ENCODE results near the gene PCBP2. TPM values are rescaled to one million over a fixed set of nuclear protein-coding genes. Genes with fewer than 3 reads are reported as not detected.

Gene PCBP2
- total RNA-seq, 1 donor from 2014 or later = 713 TPM

DNA sequence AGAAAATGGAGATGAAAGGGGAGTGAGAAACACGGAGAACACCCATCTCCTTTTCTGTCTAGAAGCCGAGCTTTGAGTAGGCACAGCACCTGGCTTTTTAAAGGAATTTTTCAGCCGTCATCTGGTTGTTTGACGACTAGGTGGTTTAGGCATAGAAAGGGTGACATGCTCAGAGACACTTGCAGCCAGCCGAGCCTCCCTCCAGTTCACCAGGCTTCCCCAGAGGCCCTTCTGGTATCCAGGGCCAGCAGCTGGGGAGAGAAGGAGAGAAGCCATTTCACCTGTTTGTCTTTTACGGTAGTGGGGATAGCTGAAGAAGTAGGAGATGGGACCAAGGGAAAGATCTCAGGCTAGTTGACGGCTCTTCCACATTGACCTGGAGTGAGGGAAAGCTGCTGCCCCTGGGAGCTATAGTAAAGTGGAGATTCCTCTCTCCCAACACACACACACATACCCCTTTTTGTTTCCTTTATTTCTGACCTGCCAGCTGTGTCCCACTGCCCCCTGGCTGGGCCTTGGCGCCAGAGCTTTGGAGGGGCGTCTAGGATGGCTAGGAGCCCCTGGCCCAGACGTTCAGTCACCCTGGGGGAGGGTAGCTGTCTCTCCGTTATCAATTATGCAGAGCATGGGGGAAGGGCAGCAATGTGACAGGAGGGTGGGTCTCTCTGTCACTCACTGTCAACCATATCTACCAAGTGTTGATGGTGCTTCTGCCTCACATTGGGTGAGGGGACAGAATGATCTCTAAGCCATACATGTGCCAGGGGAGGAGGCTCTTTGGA lies 41.9 kb downstream of the PCBP2 start:
- DNase-seq (ENCODE audit: low spot score) = no peak

DNA sequence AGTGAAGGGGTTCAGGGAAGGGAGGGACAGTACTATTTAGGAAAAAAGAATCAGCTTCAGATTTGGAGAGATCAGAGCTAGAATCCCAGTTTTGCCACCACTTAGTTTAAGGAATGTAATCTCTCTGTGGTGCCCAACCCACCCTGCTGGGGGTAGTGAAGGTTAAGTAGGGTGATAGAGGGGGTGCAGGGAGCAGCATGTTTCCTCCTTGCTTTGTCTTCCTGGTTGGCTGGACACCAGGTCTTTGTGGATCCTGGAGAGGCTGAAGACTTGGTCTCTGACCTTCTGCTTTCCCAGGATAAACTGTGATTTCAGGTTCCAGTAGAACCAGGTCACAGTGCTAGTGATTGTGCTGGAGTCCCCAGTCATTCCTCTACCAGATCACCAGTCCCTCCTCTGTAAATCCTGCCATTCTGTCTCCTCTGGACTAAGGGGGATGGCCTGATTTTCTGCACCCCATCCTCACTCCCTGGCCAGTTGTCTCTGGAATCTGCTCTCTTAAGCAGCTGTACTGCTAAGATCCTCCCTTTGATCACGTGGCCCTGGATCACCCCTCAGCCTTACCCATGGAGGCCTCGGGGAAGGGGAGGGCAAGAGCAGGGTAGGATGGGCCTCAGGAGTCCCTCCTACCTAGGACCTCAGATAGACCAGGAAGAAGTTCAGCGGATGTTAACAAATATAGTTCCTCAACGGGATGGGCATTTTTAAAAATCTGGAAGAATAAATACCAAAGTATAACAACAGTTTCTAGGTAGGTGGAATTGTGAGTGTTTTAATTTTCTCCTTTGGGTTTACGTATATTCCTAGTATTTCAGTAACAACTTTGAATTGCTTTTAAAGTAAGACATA lies 44.2 kb downstream of the PCBP2 start:
- peak; percentile 76 for DNase-seq (ENCODE audit: low spot score)

DNA sequence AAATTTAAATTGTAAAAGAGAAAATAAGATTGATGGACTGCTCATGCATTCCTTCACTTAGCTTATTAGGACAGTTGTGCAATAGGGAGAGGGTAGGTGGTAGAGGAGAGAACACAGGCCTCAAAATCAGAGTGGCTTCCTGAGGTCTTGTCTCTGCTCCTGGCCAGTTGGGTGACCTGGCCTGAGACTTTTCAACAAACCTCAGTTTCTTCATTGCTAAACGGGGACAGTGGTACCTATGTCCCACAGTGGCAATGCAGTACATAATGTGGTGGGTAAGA lies 44.8 kb downstream of the PCBP2 start:
- DNase-seq (ENCODE audit: low spot score) = no peak

DNA sequence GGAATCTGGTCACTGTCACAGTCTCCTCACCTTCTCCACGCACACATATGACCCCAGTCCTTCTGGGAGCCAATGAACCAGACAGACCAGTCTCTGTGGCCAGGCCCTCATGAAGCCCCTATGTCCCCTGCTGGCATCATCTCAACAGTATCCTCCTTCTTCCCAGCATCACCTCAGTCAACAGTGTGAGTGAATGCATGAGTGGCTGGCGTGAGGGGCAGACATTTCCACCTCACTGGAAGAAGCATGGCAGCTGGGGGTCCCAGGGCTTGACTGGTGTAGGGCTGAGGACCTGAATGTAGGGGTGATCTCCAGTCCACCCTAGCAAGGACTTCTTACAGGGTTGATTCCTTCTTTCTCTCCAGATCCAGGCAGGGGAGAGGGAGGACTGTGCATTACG lies 45.6 kb downstream of the PCBP2 start:
- DNase-seq (ENCODE audit: low spot score) = no peak

DNA sequence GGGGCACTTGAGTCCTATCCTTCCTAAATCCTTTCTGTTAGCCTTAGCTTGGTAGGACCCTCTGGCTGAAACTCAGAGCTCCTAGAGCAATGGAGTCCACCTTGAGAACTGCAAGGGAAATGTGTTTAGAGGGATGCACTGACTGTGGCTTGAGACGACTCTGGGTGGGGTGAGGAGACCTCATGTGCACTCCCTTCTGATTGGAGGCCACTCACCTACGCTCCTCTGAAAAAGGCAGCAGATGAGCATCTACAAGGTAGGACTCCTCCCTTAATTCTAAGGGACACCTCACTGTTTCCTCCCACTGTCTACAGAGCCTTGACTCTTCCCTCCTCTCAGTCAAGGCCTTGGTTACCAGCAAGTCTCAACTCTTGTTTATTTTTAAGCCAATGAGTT lies 46.3 kb downstream of the PCBP2 start:
- DNase-seq (ENCODE audit: low spot score) = no peak

DNA sequence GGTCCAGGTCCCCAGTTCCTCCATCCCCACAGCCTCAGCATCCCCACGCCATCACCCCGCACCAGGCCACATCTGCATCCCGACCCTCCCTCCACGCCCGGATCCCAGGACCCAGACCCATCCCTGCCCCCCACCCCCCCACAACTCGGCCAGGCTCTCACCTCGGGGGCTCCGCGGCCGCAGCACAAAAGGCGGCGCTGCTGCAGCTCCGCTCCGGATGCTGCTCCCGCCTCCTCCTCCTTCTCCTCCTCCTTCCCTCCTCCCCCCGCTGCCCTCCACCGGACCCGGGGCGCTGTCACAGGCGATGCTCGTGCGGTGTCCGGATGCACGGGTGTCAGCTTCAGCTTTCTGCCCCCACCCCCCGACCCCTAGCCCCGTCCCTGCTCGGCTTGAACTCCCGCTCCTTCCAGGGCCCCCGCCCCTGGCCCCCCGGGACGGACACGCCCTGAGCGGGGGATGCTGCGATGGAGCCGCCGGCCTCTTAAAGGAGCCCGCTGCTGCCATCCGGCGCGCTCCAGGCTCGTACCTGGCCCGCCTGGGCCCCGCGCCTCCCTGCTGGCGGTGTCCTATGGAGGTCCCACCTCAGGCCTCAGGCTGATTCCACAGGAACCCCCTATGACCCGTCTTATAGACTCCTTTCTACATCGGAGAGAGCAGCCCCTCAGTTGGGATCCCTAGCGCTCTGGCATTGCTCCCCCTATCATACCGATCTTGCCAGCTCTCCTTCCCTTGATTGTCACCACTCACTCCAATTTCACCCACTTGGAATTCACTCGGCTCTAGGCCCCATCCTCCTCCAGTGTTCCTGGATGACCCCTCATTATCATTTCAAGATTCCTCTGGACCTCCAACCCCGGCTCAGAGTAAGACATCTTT lies 47.6 kb downstream of the PCBP2 start, which contains the start of gene MAP3K12:
Gene MAP3K12 (minus strand): TSS at position 193 of the 876 bp plus-strand sequence. CDS start 12,067 bp downstream, outside the sequence.
- DNase-seq (ENCODE audit: low spot score) = peak; percentile 49

DNA sequence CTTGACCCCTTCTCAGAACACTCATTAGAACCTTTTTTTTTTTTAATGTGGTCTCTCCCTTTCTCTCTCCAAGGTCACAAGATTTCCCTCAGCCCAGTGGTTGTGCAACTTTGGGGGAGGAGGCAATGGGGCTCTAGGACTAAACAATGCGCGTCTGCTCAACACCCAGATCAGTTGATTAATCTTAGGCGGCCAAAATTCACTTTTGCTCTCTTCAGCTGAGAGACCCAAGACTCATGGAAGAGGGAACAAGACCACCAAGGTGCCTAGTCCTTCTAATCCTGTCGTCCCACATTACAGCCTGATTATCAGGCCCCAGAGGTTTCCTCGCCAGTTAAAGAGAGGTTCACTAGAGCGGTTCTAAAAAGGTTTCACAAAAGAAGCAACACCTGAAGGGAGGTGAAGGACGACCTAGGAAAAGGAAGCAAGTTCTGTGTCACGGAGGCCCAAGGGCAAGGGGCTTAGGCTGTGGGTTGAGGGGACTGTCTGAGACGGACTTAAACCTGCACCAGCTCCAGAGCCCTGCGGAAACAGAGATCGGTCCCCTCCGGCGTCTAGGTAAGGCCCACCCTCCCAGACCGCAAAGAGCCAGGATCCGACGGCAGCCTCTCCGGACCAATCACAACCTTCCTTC lies 48.4 kb downstream of the PCBP2 start:
- peak; percentile 62 for DNase-seq (ENCODE audit: low spot score)

DNA sequence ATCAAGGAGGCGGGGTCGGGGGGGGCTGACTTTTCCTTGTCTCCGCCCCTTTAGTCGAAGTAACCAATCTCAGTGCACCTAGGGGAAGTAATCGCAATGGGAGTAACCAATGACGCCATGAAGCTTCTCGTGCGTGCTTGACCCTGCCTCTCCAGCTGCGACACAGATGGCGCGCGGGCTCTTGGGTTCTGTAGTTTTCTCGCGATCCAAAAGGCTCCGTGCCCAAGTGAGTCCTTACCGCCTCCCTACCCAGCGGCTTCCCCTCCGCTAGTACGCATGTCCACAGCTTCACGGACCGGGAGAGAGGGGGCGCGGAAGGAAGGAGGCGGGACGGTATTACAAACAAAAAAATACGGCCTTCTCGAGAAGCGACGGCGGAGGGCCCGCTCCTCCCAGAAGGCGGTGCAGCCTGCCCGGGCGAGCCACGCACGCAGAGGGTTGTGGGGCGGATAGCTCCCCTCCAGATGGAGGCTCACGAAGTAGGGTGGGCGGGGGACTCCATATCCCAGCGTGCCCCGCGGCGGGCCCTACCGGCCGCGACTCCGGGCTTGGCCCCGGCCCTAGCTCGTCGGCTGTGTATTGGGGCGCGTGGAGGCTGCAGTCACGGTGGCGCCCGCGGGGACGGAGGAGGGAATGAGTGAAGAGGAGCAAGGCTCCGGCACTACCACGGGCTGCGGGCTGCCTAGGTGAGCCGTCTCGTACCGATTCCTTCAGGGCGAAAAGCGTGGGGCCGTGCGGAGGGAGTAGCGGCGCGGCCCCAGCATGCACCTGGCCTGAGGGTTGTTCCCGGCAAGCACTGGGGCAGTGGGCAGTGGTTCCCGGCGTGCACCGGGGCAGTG lies 49.1 kb downstream of the PCBP2 start, which contains the start of gene TARBP2:
Gene TARBP2 (plus strand): TSS at position 508 of the 839 bp plus-strand sequence. CDS start 126 bp downstream, at position 634.
- DNase-seq (ENCODE audit: low spot score) = peak; percentile 99

DNA sequence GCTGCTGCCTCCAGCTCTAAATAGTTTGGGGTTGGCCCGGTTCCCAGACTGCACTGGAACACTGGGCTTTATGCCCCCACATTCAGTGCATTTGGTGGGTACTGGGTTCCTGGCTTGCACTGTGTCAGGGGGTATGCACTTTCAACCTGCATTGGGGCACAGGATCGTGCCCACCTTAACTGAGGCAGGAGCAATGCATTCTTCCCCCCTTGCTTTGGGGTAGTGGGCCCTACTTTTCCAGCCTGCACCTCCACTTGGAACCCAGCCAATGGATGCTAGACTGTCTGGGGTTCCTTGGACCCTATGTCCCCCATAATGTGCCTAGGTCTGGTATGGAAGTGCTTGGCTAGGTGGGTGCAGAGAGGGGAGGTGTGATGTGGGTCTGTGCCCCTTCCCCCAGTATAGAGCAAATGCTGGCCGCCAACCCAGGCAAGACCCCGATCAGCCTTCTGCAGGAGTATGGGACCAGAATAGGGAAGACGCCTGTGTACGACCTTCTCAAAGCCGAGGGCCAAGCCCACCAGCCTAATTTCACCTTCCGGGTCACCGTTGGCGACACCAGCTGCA lies 49.8 kb downstream of the PCBP2 start:
- no peak for DNase-seq (ENCODE audit: low spot score)

DNA sequence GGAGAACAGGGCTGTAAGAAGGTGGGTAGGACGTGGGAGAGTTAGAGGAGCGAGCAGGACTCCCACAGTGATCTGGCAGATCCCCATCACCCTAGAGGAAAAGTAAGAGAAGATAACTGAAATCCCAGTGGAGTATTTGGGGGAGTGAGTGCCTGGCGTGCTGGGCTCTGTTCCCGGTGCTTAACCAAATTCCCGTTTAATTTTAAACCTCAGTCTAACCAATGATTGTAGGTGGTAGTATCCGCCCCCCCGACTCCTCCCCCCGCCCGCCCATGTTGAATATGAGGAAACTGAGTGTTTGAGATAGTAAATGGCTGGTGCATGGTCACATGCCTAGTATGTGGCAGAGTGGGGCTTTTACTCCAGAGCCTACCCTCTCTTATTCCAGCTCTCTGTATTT lies 50.4 kb downstream of the PCBP2 start:
- DNase-seq (ENCODE audit: low spot score) = no peak

DNA sequence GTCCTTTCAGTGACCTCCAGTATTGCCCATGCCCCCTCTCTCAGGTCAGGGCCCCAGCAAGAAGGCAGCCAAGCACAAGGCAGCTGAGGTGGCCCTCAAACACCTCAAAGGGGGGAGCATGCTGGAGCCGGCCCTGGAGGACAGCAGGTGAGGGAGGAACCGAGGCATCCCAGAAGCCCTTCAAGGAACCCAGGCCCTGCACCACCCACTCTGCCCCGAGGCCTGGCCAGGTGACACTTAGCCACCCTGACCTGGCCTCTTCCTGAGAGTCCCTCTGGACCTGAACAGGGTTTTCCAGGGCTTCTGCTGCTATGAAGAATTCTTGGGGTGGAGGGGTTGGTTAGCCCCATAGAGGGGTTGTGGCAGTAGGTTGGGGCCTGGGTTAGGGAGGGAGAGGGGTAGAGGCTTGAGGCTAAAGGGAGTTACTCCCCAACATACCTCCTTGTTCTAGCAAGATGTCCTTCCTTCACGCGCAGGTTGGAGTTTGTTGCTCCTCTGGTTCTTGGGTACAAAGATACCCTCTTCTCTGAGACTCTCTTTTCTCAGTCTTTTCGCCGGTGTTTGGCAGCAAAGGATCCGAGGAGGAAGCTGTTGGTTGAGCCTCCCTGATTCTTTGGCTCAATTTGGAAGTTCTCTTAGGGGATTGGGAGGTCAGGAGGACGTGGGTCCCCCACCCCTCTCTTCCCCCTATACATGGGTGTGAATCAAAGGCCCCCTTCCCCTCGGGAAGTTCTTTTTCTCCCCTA lies 51.3 kb downstream of the PCBP2 start:
- no peak for DNase-seq (ENCODE audit: low spot score)

DNA sequence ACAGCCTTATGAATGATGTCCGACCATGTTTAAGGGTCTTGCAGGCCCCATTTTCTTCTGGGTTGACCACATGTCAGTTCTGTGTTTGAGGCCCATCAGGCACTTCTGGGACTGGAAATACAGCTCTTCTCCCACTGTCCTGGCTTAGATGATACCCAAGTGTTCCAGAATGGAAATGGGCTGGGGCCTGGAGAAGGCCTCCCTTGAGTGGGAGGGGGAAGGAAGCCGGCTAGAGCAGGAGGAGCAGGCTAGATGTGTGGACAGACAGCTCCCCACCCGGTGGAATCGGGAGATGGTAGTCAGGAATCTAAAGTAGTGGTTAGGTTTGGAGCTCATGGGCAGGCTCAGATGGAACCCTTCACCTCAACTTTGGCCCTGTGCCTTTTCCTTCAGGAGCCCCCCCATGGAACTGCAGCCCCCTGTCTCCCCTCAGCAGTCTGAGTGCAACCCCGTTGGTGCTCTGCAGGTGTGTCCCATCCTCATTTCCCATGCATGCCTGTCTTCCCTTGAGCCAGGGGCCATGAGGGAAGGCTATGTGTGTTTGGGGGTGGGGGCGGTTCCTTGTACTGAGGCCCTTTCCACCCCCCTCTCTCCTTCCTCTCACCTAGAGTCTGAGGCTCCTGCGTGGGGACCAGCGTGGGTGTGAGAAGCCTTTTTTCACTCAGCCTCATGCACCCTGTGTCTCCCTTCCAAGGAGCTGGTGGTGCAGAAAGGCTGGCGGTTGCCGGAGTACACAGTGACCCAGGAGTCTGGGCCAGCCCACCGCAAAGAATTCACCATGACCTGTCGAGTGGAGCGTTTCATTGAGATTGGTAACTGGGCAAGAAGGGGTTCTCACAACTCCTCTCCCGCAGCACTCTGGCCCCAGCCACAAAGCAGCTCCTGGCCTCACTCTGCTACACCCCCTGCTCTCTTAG lies 52.4 kb downstream of the PCBP2 start:
- DNase-seq (ENCODE audit: low spot score) = no peak

DNA sequence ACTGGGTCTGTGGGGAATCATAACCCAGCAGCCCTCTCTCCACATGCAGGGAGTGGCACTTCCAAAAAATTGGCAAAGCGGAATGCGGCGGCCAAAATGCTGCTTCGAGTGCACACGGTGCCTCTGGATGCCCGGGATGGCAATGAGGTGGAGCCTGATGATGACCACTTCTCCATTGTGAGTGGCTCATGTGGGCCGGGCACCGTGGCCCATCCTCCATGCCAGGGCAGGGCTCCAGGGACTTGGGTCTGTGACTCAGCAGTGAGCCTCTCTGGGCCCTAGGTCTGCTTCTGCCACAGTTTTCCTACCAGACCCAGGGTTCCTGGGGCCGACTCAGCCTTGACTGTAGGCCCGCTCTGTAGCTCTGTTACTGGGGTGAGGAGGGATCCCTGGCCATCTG lies 53.2 kb downstream of the PCBP2 start:
- no peak for DNase-seq (ENCODE audit: low spot score)

DNA sequence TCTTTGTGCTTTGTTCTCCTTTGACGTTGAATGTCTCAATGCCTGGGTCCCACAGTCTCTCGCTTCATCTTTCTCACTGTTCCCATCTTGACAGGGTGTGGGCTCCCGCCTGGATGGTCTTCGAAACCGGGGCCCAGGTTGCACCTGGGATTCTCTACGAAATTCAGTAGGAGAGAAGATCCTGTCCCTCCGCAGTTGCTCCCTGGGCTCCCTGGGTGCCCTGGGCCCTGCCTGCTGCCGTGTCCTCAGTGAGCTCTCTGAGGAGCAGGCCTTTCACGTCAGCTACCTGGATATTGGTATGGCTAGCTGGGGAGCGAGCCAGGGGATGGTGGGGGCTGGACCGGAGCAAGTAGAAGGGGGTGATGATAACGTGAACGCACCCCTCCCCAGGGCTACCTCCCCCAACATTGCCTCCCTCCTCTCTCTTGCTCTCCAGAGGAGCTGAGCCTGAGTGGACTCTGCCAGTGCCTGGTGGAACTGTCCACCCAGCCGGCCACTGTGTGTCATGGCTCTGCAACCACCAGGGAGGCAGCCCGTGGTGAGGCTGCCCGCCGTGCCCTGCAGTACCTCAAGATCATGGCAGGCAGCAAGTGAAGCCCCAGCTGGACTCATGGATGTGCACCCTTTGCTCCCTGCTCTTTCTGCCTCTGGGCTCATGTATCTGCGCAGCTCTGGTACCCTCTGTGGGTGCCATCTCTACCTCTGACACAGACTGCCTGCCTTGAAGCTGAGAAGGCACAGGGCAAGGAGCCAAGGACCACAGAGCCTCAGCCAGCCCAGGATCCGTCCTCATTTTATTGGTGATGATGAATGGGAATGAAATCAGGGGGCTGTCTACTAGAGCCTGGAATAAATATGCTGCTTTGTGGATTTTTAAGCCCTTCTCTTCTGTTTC lies 53.9 kb downstream of the PCBP2 start:
- DNase-seq (ENCODE audit: low spot score) = no peak

DNA sequence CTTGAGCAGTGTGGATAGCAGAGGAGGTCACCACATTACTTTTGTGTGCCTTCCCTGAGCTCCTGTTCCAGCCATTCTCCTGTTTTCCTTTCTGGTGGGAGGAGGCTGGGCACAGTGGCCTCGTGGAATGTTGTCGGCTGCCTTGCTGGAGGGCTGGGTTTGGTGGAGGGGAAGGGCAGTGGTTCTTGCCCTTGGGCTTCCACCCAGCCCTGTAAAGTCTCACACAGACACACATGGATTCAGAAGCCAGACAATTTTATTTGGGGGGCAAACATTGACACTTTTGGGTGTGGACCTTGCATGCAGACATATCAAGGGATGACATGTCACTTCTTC lies 54.5 kb downstream of the PCBP2 start:
- DNase-seq (ENCODE audit: low spot score) = no peak

DNA sequence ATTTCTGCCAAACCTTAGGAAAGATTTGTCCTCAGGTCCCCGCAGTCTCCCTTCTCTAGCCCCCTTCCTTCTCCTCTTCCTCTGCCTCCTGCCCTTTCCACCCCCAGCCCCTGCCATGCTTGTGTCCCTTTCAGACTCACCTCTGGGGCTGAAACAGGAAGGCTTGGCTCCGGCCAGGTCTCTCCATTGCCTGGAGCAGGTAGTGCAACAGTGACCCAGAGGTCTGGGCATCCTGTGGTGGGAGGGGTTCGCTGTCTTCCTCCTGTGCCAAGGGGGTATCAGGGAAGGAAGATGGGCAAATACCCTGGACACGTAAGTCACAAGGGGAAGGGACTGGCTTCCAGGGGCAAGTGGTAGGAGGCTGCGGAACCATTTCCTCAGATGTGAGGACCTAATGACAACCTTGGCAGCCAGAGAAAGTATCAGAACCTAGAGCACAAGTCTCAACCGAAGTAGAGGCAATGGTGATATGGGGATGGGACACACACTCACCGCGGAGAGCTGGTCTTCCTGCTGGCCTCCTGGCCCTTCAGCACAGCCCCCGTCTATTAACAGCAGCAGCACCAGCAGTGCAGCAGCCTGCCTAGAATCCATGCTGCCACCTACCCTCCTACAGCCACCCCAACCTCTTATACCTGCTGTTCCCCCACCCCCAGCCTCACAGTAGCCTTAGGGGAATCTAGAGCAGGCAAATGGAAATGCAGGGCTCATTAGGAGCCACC lies 55.1 kb downstream of the PCBP2 start, which contains the start of gene NPFF:
Gene NPFF (minus strand): TSS at position 604 of the 722 bp plus-strand sequence. CDS start 10 bp downstream, at position 594.
- DNase-seq (ENCODE audit: low spot score) = no peak

DNA sequence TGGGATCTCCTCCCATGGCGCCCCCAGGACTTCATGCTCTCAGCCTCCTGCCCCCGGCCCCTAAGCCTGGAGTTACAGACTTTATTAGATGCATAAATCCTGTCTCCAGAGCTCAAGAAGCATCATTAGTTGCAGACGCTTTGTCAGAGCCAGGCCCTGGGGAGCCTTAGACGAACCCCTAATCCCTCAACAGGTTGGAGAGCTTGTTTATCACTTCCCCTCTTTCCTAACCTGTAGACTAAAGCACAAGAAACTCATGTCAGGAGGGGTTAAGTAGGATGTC lies 55.6 kb downstream of the PCBP2 start:
- DNase-seq (ENCODE audit: low spot score) = no peak

All from mucosa of gallbladder (tissue), 1 donor.